Smooth muscle cell (in vitro differentiated cells): ENCODE results near the gene ESPN. TPM values are rescaled to one million over a fixed set of nuclear protein-coding genes. Genes with fewer than 3 reads are reported as not detected.
"Not testable (repeated sequence)": the region's sequence is repeated elsewhere in the genome, so short reads cannot be mapped to it uniquely, and the experiment has no call there.

Experiments
- DNase-seq: peaks from one replicate; lab custom pipeline; 2025; ENCODE audit not compliant: unreplicated experiment; lab: John Stamatoyannopoulos, UW
- H2AFZ ChIP-seq: fragments of 200-600 bp; sonication (generic); 2 replicates; pipeline ENCODE4 v1.6.0; 2016; ENCODE audit warnings: antibody characterized with exemption, low read depth, mild to moderate bottlenecking
- H3F3A ChIP-seq: fragments of 200-600 bp; sonication (generic); 2 replicates; pipeline ENCODE4 v1.6.0; 2017; ENCODE audit warnings: antibody characterized with exemption, low read depth
- H3K27ac ChIP-seq: fragments of 200-600 bp; sonication (generic); 2 replicates; pipeline ENCODE4 v1.5.1; 2016; ENCODE audit warnings: low read depth, mild to moderate bottlenecking
- H3K27me3 ChIP-seq: fragments of 200-600 bp; sonication (generic); 2 replicates; pipeline ENCODE4 v1.6.1; 2016; ENCODE audit warnings: low read depth, mild to moderate bottlenecking
- H3K36me3 ChIP-seq: fragments of 200-600 bp; sonication (generic); 2 replicates; pipeline ENCODE4 v1.5.1; 2016; ENCODE audit warnings: low read depth
- H3K4me1 ChIP-seq: fragments of 200-600 bp; sonication (generic); 2 replicates; pipeline ENCODE4 v1.5.1; 2016; ENCODE audit warnings: low read depth
- H3K4me2 ChIP-seq: fragments of 200-600 bp; sonication (generic); 2 replicates; pipeline ENCODE4 v1.6.0; 2016; ENCODE audit warnings: mild to moderate bottlenecking
- H3K4me3 ChIP-seq: fragments of 200-600 bp; sonication (generic); 2 replicates; pipeline ENCODE4 v1.5.1; 2016; ENCODE audit warnings: mild to moderate bottlenecking
- H3K79me2 ChIP-seq: fragments of 200-600 bp; sonication (generic); 2 replicates; pipeline ENCODE4 v1.6.0; 2016; ENCODE audit warnings: low read depth, mild to moderate bottlenecking
- H3K9ac ChIP-seq: fragments of 200-600 bp; sonication (generic); 2 replicates; pipeline ENCODE4 v1.6.0; 2016; ENCODE audit warnings: low read depth
- H3K9me3 ChIP-seq: fragments of 200-600 bp; sonication (generic); replicated peaks from 2 replicates; pipeline ENCODE4 v1.5.1; 2016; ENCODE audit warnings: low read depth
- H4K20me1 ChIP-seq: fragments of 200-600 bp; sonication (generic); 2 replicates; pipeline ENCODE4 v1.6.0; 2016; ENCODE audit warnings: low read depth
- CTCF ChIP-seq: fragments of 200-600 bp; sonication (generic); IDR thresholded peaks from 2 replicates; pipeline ENCODE4 v1.5.1; 2017; ENCODE audit warnings: borderline replicate concordance, mild to moderate bottlenecking, antibody characterized with exemption; ENCODE audit not compliant: insufficient read depth, poor library complexity, severe bottlenecking
- WGBS: methylation state at CpG from one replicate; pipeline ENCODE4 v1.1.7; 2016; ENCODE audit warnings: low lambda C conversion rate; 5-methylcytosine and 5-hydroxymethylcytosine counted together
- polyA plus RNA-seq: library from polyadenylated mRNA; unstranded; fragments of >200 nt; fragmentation: Nextera tagmentation; extraction: Ambion mirVana; gene quantifications from 2 replicates; pipeline ENCODE4 v1.2.1, GENCODE V29; 2016
- total RNA-seq: library from RNA; depleted of rRNA; stranded (reverse); fragments of >200 nt; gene quantifications from 2 replicates; pipeline ENCODE4 v1.2.3, GENCODE V29; 2014

The ESPN gene
- total and polyA plus RNA-seq, 2 experiments from 2014 or later, result 1.1 TPM; not detected in 1

- no peaks in the 10 kb centered on the region for H3K36me3 ChIP-seq
- H3K79me2 ChIP-seq, result no peaks in the 10 kb centered on the region
- WGBS, result 53% methylated on average over 78 of the region's 115 CpGs
- no peak overlapping the region for H3K4me2 ChIP-seq
- no peaks in the 10 kb centered on the region for H3K9me3 ChIP-seq
- H3K9ac ChIP-seq, result no peak overlapping the region
- no peak for DNase-seq
- H2AFZ ChIP-seq, result no peak overlapping the region
- H3K27ac ChIP-seq, result no peak overlapping the region
- no peak for TF ChIP-seq CTCF
- H4K20me1 ChIP-seq, result no peaks in the 10 kb centered on the region
- H3K27me3 ChIP-seq, result peaks cover 25% of the 10 kb centered on the region
- H3K4me1 ChIP-seq, result peaks cover 2% of the 10 kb centered on the region
- H3F3A ChIP-seq, result no peaks in the 10 kb centered on the region
- H3K4me3 ChIP-seq, result no peak overlapping the region
Measured at GRCh38 chr1:6454856-6455751, 30.5 kb downstream of the ESPN start.

GRCh38 chr1:6455752-6456520 lies 31.4 kb downstream of the ESPN start:
- 90% methylated on average over 39 of the region's 58 CpGs for WGBS
- not testable (repeated sequence) for H3K79me2 ChIP-seq, H3K36me3 ChIP-seq, H3K4me1 ChIP-seq, H4K20me1 ChIP-seq, DNase-seq, H3K4me2 ChIP-seq, H3K9me3 ChIP-seq, H3F3A ChIP-seq, H3K9ac ChIP-seq, H3K27ac ChIP-seq, H3K4me3 ChIP-seq, H2AFZ ChIP-seq
- H3K27me3 ChIP-seq, result peaks cover 17% of the 10 kb centered on the region

GRCh38 chr1:6456800-6457466 lies 32.4 kb downstream of the ESPN start:
- H3K27ac ChIP-seq, result no peak overlapping the region
- 92% methylated on average over 11 of the region's 11 CpGs for WGBS
- no peaks in the 10 kb centered on the region for H3K36me3 ChIP-seq
- H3K9me3 ChIP-seq, result no peaks in the 10 kb centered on the region
- peaks cover 14% of the 10 kb centered on the region for H3K27me3 ChIP-seq
- H3F3A ChIP-seq, result no peaks in the 10 kb centered on the region
- H2AFZ ChIP-seq, result no peak overlapping the region
- H3K4me2 ChIP-seq, result no peak overlapping the region
- peaks cover 8% of the 10 kb centered on the region for H3K4me1 ChIP-seq
- no peaks in the 10 kb centered on the region for H3K79me2 ChIP-seq
- no peak for DNase-seq
- no peak overlapping the region for H3K4me3 ChIP-seq
- TF ChIP-seq CTCF, result no peak
- no peaks in the 10 kb centered on the region for H4K20me1 ChIP-seq
- no peak overlapping the region for H3K9ac ChIP-seq

- Histone ChIP-seq H4K20me1 (peaks cover 3% of the 10 kb centered on the region), H3K9ac (no peak overlapping the region), H3K4me2 (peak overlapping the region; percentile 76), H3F3A (no peaks in the 10 kb centered on the region), H3K27ac (no peak overlapping the region), H3K27me3 (peaks cover 8% of the 10 kb centered on the region), H3K79me2 (no peaks in the 10 kb centered on the region), H3K9me3 (no peaks in the 10 kb centered on the region), H3K36me3 (no peaks in the 10 kb centered on the region), H3K4me3 (peak overlapping the region; percentile 13), H3K4me1 (peaks cover 8% of the 10 kb centered on the region), H2AFZ (no peak overlapping the region)
- no peak for DNase-seq
- no peak for TF ChIP-seq CTCF
- 34% methylated on average over 13 of the region's 18 CpGs for WGBS
Measured at GRCh38 chr1:6459850-6460265, 35.3 kb downstream of the ESPN start.
